Measurements from ENCODE around the gene SLC7A4.

GRCh38 chr22:20994128-20994901 is 38.0 kb downstream of the SLC7A4 start:
- no peak for TF ChIP-seq CTCF (IDR thresholded peaks at IDR 0.05; ENCODE audit: low read depth, low read length)
- no peak for TF ChIP-seq EZH2phosphoT487 (IDR thresholded peaks at IDR 0.05; ENCODE audit: low read depth)
